BE2C (cell line): ENCODE measurements around the gene CCDC169.

ENCODE experiments used
- DNase-seq: peaks from one replicate; pipeline ENCODE4 v3.0.0-alpha.2; 2020
- H3K27me3 ChIP-seq: fragments of 250-450 bp; sonication (Bioruptor Pico); 2 replicates; pipeline ENCODE4 v1.5.1; 2020; ENCODE audit warnings: mild to moderate bottlenecking
- H3K36me3 ChIP-seq: fragments of 250-450 bp; sonication (Bioruptor Pico); 2 replicates; pipeline ENCODE4 v1.5.1; 2020; ENCODE audit warnings: mild to moderate bottlenecking
- H3K4me1 ChIP-seq: fragments of 250-450 bp; sonication (Bioruptor Pico); 2 replicates; pipeline ENCODE4 v1.5.1; 2020
- H3K4me3 ChIP-seq: 2 replicates; pipeline ENCODE4 v1.5.1; 2011; ENCODE audit warnings: low read depth, low read length
- H3K9me3 ChIP-seq: fragments of 250-450 bp; sonication (Bioruptor Pico); 2 replicates; pipeline ENCODE4 v1.5.1; 2020
- CTCF ChIP-seq: IDR thresholded peaks from 2 replicates; pipeline ENCODE4 v1.5.1; 2012; ENCODE audit warnings: mild to moderate bottlenecking, low read depth, low read length

Gene CCDC169

DNA sequence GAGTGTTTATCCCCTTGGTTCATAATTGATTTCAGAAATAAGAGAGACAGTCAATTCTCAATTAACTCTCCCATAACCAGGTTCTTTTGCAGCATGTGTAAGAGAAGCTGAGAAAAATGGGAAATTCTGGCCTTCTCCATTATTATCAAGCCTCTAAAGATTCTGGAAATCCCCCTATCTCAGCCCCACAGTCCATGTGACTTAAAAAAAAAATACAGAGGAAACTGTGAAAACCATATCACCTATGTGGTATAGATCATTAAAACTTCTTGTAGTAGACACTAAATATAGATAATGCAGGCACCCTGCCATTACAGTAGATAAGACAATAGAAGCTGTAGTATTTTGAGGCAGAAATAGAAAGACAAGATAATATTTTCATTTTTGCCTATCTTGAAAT, 48.9 kb downstream of the CCDC169 start:
- no peak for DNase-seq

DNA sequence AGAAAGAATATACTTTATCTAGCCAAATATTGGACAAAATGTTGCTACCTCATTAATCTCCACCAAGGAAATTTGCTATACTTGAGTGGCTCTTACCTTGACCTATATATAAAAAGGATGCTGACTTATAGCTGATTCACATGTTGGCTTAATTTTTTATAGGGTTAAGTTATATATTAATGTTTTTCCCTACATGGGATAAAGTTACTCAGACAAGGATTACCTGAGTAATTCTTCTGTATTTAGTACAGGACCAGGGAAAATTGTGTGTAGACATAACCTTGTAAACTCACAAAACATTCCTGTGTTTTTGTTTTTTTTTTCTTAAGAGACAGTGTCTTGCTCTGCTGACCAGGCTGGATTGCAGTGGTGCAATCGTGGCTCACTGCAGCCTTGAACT, 52.6 kb downstream of the CCDC169 start:
- Histone ChIP-seq H3K4me3 (no peak overlapping the region), H3K4me1 (no peaks in the 10 kb centered on the region; the same call in 1 of the 2 replicates), H3K27me3 (no peaks in the 10 kb centered on the region), H3K9me3 (no peaks in the 10 kb centered on the region), H3K36me3 (no peaks in the 10 kb centered on the region)
- TF ChIP-seq CTCF: no peak
- no peak for DNase-seq

More for the DNA sequence above, 48.9 kb downstream of the CCDC169 start:
- Histone ChIP-seq H3K4me3 (no peak overlapping the region), H3K36me3 (no peaks in the 10 kb centered on the region), H3K27me3 (no peaks in the 10 kb centered on the region), H3K9me3 (no peaks in the 10 kb centered on the region), H3K4me1 (no peaks in the 10 kb centered on the region; the same call in 1 of the 2 replicates)
- TF ChIP-seq CTCF: no peak

GRCh38 chr13:36244073-36244472, 53.5 kb downstream of the CCDC169 start:
- no peak for DNase-seq
- no peak for TF ChIP-seq CTCF
- no peaks in the 10 kb centered on the region for H3K27me3 ChIP-seq
- no peaks in the 10 kb centered on the region for H3K4me1 ChIP-seq
- no peaks in the 10 kb centered on the region for H3K36me3 ChIP-seq
- H3K4me3 ChIP-seq: no peak overlapping the region
- H3K9me3 ChIP-seq: no peaks in the 10 kb centered on the region

GRCh38 chr13:36242761-36243160, 54.9 kb downstream of the CCDC169 start:
- H3K4me1 ChIP-seq: no peaks in the 10 kb centered on the region
- no peak for TF ChIP-seq CTCF
- no peaks in the 10 kb centered on the region for H3K36me3 ChIP-seq
- H3K27me3 ChIP-seq: no peaks in the 10 kb centered on the region
- H3K9me3 ChIP-seq: no peaks in the 10 kb centered on the region
- no peak for DNase-seq
- H3K4me3 ChIP-seq: no peak overlapping the region

DNA sequence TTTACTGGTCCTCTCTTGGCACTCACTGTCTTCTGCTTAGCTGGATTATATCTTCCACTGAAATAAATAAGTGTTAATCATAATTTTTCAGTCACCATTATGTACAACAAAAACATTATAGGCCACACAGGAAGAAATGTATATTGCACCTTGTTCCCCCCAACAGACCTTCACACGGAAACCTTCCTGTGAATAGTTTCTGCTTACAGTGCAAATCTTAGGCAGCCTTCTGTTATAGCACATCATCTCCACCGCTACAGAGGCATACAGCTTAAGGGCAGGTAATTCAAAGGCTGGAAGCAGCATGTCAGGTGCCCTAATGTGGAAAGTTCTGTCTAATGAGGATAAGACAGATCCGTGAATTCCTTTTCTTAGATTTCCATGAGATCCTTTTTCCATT, 66.4 kb downstream of the CCDC169 start:
- no peak for DNase-seq
- H3K4me3 ChIP-seq: no peak overlapping the region
- no peaks in the 10 kb centered on the region for H3K4me1 ChIP-seq
- no peaks in the 10 kb centered on the region for H3K9me3 ChIP-seq
- no peak for TF ChIP-seq CTCF
- H3K36me3 ChIP-seq: no peaks in the 10 kb centered on the region
- H3K27me3 ChIP-seq: no peaks in the 10 kb centered on the region

DNA sequence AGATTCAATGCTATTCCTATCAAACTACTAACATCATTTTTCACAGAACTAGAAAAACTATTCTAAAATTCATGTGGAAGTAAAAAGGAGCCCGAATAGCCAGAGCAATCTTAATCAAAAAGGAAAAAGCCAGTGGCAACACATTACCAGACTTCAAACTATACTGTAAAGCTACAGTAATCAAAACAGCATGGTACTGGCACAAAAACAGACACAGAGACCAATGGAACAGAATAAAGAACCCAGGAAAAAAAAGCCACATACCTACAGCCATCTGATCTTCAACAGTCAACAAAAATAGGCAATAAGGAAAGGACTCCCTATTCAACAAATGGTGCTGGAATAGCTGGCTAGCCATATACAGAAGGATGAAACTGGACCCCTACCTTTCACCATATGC, 72.9 kb downstream of the CCDC169 start:
- Histone ChIP-seq H3K27me3 (no peaks in the 10 kb centered on the region), H3K4me3 (no peak overlapping the region), H3K9me3 (no peaks in the 10 kb centered on the region), H3K36me3 (no peaks in the 10 kb centered on the region), H3K4me1 (no peaks in the 10 kb centered on the region)
- DNase-seq: no peak
- no peak for TF ChIP-seq CTCF
